Naive thymus-derived CD8-positive, alpha-beta T cell (primary cell): ENCODE measurements around the gene CEP97. TPM values are rescaled to one million over a fixed set of nuclear protein-coding genes. Genes with fewer than 3 reads are reported as not detected.
"Not testable (repeated sequence)": the region's sequence is repeated elsewhere in the genome, so short reads cannot be mapped to it uniquely, and the experiment has no call there.

Experiments used
- ATAC-seq, 2 donors: fragments of 150-1000 bp; cut with Tn5 transposase in 1 of 2; sonication (Bioruptor Pico), chemical (Tn5 transposase) in 1 of 2; 1 replicate in 1 of 2; 2 replicates in 1 of 2; pipeline ENCODE4 v1.10.0; 2021; ENCODE audit warnings: mild to moderate bottlenecking in 2 of 2, moderate library complexity in 2 of 2
- POLR2A ChIA-PET: fragments of 350-600 bp; sonication (Branson Sonifier 250); formaldehyde crosslinking; loops from one replicate; lab custom pipeline; 2021; ENCODE audit warnings: antibody characterized with exemption; lab: Charles Lee
- DNase-seq, 10 donors: peaks; one replicate each; pipeline versions ENCODE4 v3.0.0 to v3.0.0-alpha.2; 2020 to 2022
- H3K27ac Mint-ChIP-seq, 10 donors: one replicate each; pipeline ENCODE4 v1.8.0; 2020 to 2022; ENCODE audit warnings: mild to moderate bottlenecking in 10 of 10, mixed read lengths in 10 of 10, moderate library complexity in 4 of 10, inconsistent platforms in 1 of 10
- H3K27me3 Mint-ChIP-seq, 5 donors: one replicate each; pipeline ENCODE4 v1.8.0; 2021 to 2022; ENCODE audit warnings: mixed read lengths in 5 of 5
- H3K36me3 Mint-ChIP-seq, 3 donors: one replicate each; pipeline ENCODE4 v1.8.0; 2020 to 2022; ENCODE audit warnings: mixed read lengths in 3 of 3, mild to moderate bottlenecking in 2 of 3, inconsistent platforms in 1 of 3
- H3K4me1 Mint-ChIP-seq, 4 donors: one replicate each; pipeline ENCODE4 v1.8.0; 2021 to 2022; ENCODE audit warnings: mixed read lengths in 4 of 4
- H3K4me3 Mint-ChIP-seq, 10 donors: one replicate each; pipeline ENCODE4 v1.8.0; 2020 to 2022; ENCODE audit warnings: mild to moderate bottlenecking in 10 of 10, mixed read lengths in 10 of 10, moderate library complexity in 6 of 10, inconsistent platforms in 1 of 10
- H3K9me3 Mint-ChIP-seq, 9 donors: one replicate each; pipeline ENCODE4 v1.8.0; 2020 to 2022; ENCODE audit warnings: mixed read lengths in 9 of 9, mild to moderate bottlenecking in 3 of 9, inconsistent platforms in 1 of 9, moderate library complexity in 1 of 9
- polyA plus RNA-seq, 3 donors: library from polyadenylated mRNA; unstranded; fragments of 300-500 nt; fragmentation: Illumina TruSeq; gene quantifications; one replicate each; pipeline ENCODE4 v1.2.3, GENCODE V29; 2021
- total RNA-seq, 8 experiments: library from RNA in 2 of 8; stranded (reverse) in 2 of 8; gene quantifications; one replicate each; pipeline ENCODE4 v1.2.3 and lab custom pipeline; 2021 to 2026

CEP97 gene
- total and polyA plus RNA-seq, 5 experiments from 2014 or later: 1.8 to 10.5 (median 5.3) TPM

DNA sequence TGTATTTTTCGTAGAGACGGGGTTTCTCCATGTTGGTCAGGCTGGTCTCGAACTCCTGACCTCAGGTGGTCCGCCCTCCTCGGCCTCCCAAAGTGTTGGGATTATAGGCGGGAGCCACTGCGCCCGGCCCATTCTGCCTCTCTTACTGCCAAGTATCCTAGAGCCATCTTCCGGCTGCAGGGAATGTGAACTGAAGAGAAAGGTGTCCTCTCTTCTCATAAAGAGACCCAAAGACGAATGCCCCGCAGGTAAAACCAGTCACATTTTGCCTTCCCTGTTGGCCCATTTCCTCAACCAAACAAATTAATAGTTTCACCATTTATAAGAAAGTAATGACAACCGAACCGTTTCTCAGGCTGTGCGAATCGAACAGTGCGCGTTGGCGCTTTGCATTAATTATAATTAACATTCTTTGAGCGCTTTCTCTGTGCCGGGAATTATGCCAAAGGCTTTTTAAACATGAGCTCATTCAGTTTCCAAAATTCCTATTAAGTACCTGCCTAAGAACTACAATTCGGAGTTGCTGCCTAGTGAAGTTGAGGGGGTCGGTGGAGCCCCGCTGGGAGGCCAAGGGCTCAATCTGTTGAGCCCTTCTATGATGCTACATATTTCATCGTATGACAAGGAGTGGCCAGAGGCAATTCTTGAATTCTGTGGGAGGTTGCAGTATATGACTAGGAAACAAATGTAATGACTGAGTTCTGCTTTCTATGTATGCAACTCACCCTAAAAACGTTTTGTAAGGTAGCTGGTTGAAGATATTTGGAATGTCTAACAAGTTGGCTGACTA lies 37.1 kb upstream of the CEP97 start:
- Mint-ChIP-seq H3K9me3 (no peaks in the 10 kb centered on the region), H3K27me3 (no peaks in the 10 kb centered on the region), H3K36me3 (peaks cover 8 to 35% (median 14%) of the 10 kb centered on the region in 3 donors), H3K27ac (peak overlapping the region; percentile 97 to 100 (median 100)), H3K4me1 (peaks cover 16 to 62% (median 41%) of the 10 kb centered on the region in 4 donors), H3K4me3 (peak overlapping the region; percentile 87 to 100 (median 100))
- ATAC-seq: no peak
- peak in 1 of 10 donors; percentile 20 for DNase-seq
- POLR2A ChIA-PET: interaction anchor here (0.7 to 5.6 kb wide), 13 partner anchors 9 to 162 kb away, joined by 3 to 111 read pairs (median 4); partner anchors contain the start of genes CEP97, NFKBIZ, NXPE3 and PCNP

DNA sequence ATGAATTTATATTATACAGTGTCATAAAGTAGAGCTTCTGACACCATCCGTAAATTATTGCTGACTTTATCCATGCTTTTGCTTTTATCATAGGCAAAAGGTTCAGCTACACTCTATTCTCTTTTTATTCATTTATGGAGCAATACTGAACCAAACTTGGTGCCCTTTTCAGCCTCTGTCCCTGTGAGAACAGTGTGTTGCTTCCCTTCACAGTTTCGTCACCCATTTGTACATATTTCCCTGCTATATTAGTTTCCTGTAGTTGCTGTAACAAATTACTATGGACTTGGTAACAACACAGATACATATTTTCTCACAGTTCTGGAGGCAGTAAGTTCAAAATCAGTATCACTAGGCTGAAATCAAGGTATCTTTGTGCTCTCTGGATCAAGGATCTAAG lies 35.1 kb upstream of the CEP97 start:
- peak overlapping the region in 1 of 10 donors; percentile 51 for H3K4me3 Mint-ChIP-seq
- POLR2A ChIA-PET: interaction anchor here (1.4 to 5.6 kb wide), 2 partner anchors 12 to 160 kb away, joined by 4 to 111 read pairs; partner anchors contain the start of genes NFKBIZ and ZBTB11

GRCh38 chr3:101690972-101691371 lies 33.4 kb upstream of the CEP97 start:
- Mint-ChIP-seq H3K9me3 (no peaks in the 10 kb centered on the region), H3K36me3 (peaks cover 0 to 8% (median 0%) of the 10 kb centered on the region in 3 donors), H3K4me3 (no peak overlapping the region), H3K4me1 (peaks cover 9 to 38% (median 26%) of the 10 kb centered on the region in 4 donors), H3K27me3 (no peaks in the 10 kb centered on the region), H3K27ac (peak overlapping the region in 6 of 10 donors; percentile 8 to 57 (median 42))
- DNase-seq (no peak), ATAC-seq (no peak)
- POLR2A ChIA-PET: interaction anchor here (0.6 kb wide), 1 partner anchor 450 kb away, joined by 3 read pairs; no protein-coding TSS in a partner anchor

More for the DNA sequence above, 35.1 kb upstream of the CEP97 start:
- no peaks in the 10 kb centered on the region for H3K27me3 Mint-ChIP-seq
- ATAC-seq (no peak), DNase-seq (no peak)
- H3K4me1 Mint-ChIP-seq: peaks cover 16 to 53% (median 39%) of the 10 kb centered on the region in 4 donors
- H3K36me3 Mint-ChIP-seq: peaks cover 8 to 24% (median 11%) of the 10 kb centered on the region in 3 donors
- no peaks in the 10 kb centered on the region for H3K9me3 Mint-ChIP-seq
- H3K27ac Mint-ChIP-seq: peak overlapping the region in 7 of 10 donors; percentile 1 to 74 (median 37)

GRCh38 chr3:101691685-101692671 lies 32.4 kb upstream of the CEP97 start:
- H3K27ac Mint-ChIP-seq: peak overlapping the region in 6 of 10 donors; percentile 31 to 57 (median 42)
- H3K4me3 Mint-ChIP-seq, ATAC-seq, H3K27me3 Mint-ChIP-seq, DNase-seq, H3K9me3 Mint-ChIP-seq, H3K36me3 Mint-ChIP-seq: not testable (repeated sequence)
- POLR2A ChIA-PET: interaction anchor here (0.7 kb wide), 1 partner anchor 117 kb away, joined by 4 read pairs; no protein-coding TSS in a partner anchor
- peaks cover 9 to 32% (median 25%) of the 10 kb centered on the region in 4 donors for H3K4me1 Mint-ChIP-seq

GRCh38 chr3:101693540-101693939 lies 30.9 kb upstream of the CEP97 start:
- H3K4me1 Mint-ChIP-seq: peaks cover 6 to 24% (median 17%) of the 10 kb centered on the region in 4 donors
- H3K9me3 Mint-ChIP-seq, H3K27me3 Mint-ChIP-seq, H3K4me3 Mint-ChIP-seq, POLR2A ChIA-PET, H3K36me3 Mint-ChIP-seq: not testable (repeated sequence)
- DNase-seq: peak in 5 of 10 donors; percentile 22 to 65 (median 30)
- ATAC-seq: peak; percentile 86 to 91
- H3K27ac Mint-ChIP-seq: peak overlapping the region in 1 of 10 donors; percentile 10

DNA sequence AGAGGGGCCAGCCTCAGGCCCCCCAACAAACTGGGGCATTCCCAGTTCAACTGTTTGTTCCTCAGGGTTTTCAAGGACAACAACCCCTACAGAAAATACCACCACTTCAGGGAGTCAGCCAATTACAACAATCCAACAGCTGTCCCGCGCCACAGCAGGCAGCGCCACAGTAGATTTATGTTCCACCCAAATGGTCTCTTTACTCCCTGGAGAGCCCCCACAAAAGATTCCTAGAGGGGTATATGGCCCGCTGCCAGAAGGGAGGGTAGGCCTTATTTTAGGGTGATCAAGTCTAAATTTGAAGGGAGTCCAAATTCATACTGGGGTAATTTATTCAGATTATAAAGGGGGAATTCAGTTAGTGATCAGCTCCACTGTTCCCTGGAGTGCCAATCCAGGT lies 29.6 kb upstream of the CEP97 start:
- not testable (repeated sequence) for ATAC-seq, H3K4me3 Mint-ChIP-seq, H3K27me3 Mint-ChIP-seq, H3K36me3 Mint-ChIP-seq, H3K9me3 Mint-ChIP-seq, DNase-seq
- Mint-ChIP-seq H3K27ac (peak overlapping the region in 2 of 10 donors; percentile 13 to 33), H3K4me1 (peaks cover 6 to 13% (median 12%) of the 10 kb centered on the region in 4 donors)
- POLR2A ChIA-PET: interaction anchor here (1.2 kb wide), 1 partner anchor 10 kb away, joined by 3 read pairs; no protein-coding TSS in a partner anchor

DNA sequence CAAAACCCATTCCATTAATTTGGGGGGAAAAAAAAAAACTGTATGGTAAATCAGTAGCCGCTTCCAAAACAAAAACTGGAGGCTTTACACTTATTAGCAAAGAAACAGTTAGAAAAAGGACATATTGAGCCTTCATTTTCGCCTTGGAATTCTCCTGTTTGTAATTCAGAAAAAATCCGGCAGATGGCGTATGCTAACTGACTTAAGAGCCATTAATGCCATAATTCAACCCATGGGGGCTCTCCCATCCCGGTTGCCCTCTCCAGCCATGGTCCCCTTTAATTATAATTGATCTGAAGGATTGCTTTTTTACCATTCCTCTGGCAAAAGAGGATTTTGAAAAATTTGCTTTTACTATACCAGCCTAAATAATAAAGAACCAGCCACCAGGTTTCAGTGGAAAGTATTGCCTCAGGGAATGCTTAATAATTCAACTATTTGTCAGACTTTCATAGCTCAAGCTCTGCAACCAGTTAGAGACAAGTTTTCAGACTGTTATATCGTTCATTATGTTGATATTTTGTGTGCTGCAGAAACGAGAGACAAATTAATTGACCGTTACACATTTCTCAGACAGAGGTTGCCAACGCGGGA lies 28.5 kb upstream of the CEP97 start:
- POLR2A ChIA-PET: interaction anchor here (1.1 to 1.2 kb wide), 2 partner anchors 9 to 11 kb away, joined by 3 read pairs; partner anchors contain the start of gene RPL24
- peaks cover 0 to 10% (median 0%) of the 10 kb centered on the region in 3 donors for H3K36me3 Mint-ChIP-seq
- peak in 8 of 10 donors; percentile 25 to 69 (median 56) for DNase-seq
- no peaks in the 10 kb centered on the region for H3K9me3 Mint-ChIP-seq
- peak overlapping the region in 2 of 10 donors; percentile 27 to 75 for H3K27ac Mint-ChIP-seq
- no peaks in the 10 kb centered on the region for H3K27me3 Mint-ChIP-seq
- H3K4me1 Mint-ChIP-seq: peaks cover 3 to 7% (median 5%) of the 10 kb centered on the region in 4 donors
- ATAC-seq: peak in 1 of 2 donors; percentile 53
- no peak overlapping the region for H3K4me3 Mint-ChIP-seq

GRCh38 chr3:101701696-101702634 lies 22.4 kb upstream of the CEP97 start:
- Mint-ChIP-seq H3K4me1 (no peaks in the 10 kb centered on the region), H3K9me3 (no peaks in the 10 kb centered on the region), H3K36me3 (peaks cover 0 to 8% (median 0%) of the 10 kb centered on the region in 3 donors), H3K27me3 (no peaks in the 10 kb centered on the region), H3K4me3 (no peak overlapping the region), H3K27ac (peak overlapping the region in 2 of 10 donors; percentile 15 to 62)
- POLR2A ChIA-PET: interaction anchor here (0.8 to 1.8 kb wide), 2 partner anchors 19 to 23 kb away, joined by 3 to 4 read pairs; partner anchors contain the start of gene CEP97
- ATAC-seq (no peak), DNase-seq (no peak)

DNA sequence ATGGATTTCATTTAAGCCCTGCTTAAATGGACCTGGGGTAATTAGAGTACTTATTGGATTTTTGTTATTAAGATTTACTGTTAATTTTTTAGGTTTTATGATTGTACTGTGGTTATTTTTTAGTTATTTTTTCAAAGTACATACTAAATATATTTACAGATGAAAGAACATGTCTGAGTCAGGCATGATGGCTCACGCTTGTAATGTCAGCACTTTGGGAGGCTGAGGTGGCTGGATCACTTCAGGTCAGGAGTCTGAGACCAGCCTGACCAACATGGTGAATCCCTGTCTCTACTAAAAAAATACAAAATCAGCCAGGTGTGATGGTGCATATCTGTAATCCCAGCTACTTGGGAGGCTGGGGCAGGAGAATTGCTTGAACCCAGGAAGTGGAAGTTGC lies 21.7 kb upstream of the CEP97 start:
- H3K9me3 Mint-ChIP-seq: no peaks in the 10 kb centered on the region
- no peak overlapping the region for H3K4me3 Mint-ChIP-seq

DNA sequence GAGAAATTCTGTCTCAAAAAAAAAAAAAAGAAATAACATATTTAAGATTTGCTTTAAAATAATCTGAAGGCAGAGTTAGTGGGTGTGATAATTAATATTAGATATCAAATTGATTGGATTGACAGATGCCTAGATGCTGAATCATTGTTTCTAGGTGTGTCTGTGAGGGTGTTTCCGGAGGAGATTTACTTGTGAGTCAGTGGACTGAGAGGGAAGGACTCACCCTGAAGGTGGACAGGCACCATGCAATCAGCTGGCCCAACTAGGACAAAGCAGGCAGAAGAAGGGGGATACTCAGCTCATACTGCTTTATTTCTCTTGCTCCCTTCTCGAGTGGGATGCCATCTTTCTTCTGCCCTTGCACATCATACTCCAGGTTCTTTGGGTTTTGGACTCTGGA lies 21.2 kb upstream of the CEP97 start:
- Mint-ChIP-seq H3K9me3 (no peaks in the 10 kb centered on the region), H3K36me3 (peaks cover 0 to 8% (median 0%) of the 10 kb centered on the region in 3 donors), H3K4me1 (no peaks in the 10 kb centered on the region), H3K4me3 (no peak overlapping the region), H3K27me3 (no peaks in the 10 kb centered on the region), H3K27ac (no peak overlapping the region)
- POLR2A ChIA-PET: no interaction called here
- ATAC-seq (no peak), DNase-seq (no peak)

More for the DNA sequence above, 21.7 kb upstream of the CEP97 start:
- no peaks in the 10 kb centered on the region for H3K4me1 Mint-ChIP-seq
- POLR2A ChIA-PET: interaction anchor here (0.8 to 1.8 kb wide), 2 partner anchors 20 to 22 kb away, joined by 3 to 4 read pairs; partner anchors contain the start of gene CEP97
- DNase-seq (no peak), ATAC-seq (no peak)
- peaks cover 0 to 8% (median 0%) of the 10 kb centered on the region in 3 donors for H3K36me3 Mint-ChIP-seq
- H3K27me3 Mint-ChIP-seq: no peaks in the 10 kb centered on the region
- H3K27ac Mint-ChIP-seq: no peak overlapping the region

GRCh38 chr3:101704639-101705038 lies 19.8 kb upstream of the CEP97 start:
- ATAC-seq, H3K9me3 Mint-ChIP-seq, POLR2A ChIA-PET, H3K4me1 Mint-ChIP-seq, H3K4me3 Mint-ChIP-seq, H3K27me3 Mint-ChIP-seq, DNase-seq, H3K36me3 Mint-ChIP-seq: not testable (repeated sequence)
- H3K27ac Mint-ChIP-seq: peak overlapping the region in 1 of 10 donors; percentile 37
